ENCODE data around the gene SMIM1.

The SMIM1 gene

DNA sequence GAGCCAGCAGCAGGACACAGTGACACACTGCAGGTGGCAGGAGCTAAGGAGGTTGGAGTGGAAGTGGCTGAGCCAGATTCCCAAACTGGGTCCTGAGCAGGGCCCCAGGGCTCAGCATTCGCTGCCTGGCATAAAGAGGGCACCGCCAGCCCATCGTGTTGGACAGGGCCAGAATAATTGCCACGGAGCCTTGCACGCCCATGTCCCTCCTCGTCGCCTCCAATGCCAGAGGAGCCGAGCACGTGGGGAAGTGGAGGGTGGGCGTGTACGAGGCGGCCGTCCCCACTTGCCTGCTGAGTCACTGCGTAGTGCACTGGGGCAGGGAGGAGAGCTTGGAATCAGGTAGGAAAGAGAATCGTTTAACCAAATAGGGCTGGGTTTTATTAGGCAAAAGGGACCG, 49.9 kb downstream of the SMIM1 start:
- DNase-seq = no peak

DNA sequence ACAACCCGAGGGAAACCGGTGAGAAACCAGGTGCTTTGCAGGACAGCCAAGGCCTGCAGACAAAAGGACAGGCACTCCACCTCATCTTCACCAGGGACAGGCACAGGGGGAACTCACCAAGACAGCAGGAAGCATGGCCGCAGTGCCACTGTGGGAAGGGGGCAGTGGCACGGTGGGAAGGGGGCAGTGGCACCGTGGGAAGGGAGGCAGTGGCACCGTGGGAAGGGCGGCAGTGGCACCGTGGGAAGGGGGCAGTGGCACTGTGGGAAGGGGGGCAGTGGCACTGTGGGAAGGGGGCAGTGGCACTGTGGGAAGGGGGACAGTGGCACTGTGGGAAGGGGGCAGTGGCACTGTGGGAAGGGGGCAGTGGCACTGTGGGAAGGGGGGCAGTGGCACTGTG, 52.1 kb downstream of the SMIM1 start:
- DNase-seq = no peak

DNA sequence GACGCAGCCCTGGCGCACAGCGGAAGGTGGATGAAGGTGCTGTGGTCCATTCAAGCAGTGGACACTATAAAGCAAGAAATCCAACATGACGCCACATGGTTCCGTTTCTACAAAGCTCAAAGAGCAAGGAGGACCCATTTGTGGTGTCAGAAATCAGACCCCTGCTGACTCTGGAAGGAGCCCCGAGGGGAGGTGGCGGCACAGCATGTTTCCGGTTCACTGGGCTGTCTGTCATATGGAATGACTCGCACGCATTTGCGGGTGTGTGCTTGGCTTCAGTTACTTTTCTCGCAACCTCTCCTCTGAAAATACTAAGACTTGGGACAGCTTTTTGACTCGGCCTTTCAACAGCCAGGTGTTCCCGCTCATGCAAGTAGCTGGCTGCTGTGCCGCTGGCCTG, 52.8 kb downstream of the SMIM1 start:
- no peak for DNase-seq

Data from fibroblast of skin of scalp (primary cell).